ENCODE results near the gene TUBGCP5.

TUBGCP5 gene

GRCh38 chr15:22979238-22980188, 59.9 kb downstream of the TUBGCP5 start:
- DNase-seq (ENCODE audit: low read depth in 1 of 2, low spot score in 1 of 2), result peak in 1 of 2 donors; percentile 14

DNA sequence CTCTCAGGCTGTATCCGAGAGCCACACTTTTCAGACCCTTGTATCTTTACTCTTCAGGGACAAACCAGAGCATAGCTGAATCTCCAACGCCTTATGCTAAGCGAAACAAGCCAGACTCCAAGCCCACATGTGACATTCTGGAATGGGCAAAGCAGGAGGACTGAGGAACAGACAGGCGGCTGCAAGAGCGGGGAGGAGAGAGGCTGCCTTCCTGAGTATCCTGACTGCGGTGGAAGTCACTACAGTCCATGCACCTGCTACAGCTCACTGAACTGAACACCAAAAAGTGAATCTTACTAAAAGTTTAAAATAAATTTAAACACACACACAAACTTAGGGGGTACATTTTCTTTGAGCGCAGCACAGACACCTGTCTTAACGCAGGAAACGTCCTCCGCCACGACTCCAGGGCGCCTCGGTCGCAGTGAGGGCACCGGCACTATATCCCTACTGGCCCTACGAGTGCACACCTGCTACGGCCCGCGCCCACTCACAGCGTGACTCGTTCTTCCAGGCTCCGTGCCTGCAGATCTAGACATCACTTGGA, 60.6 kb downstream of the TUBGCP5 start:
- DNase-seq (ENCODE audit: low read depth in 1 of 2, low spot score in 1 of 2), result no peak

DNA sequence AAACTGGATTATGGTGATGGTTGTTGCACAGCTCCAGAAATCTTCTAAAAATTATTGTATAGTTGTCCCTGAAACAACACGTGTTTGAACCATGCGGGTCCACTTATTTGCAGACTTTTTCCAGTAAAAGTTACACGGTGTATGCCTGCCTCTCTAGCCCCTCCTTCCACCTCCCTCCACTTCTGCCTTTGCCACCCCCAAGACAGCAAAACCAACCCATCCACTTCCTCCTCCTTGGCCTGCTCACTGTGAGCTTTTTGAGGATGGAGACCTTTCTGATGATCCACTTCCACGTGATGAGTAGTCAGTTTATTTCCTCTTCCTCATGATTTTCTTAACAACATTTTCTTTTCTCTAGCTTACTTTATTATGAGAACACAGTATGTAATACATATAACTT, 64.6 kb downstream of the TUBGCP5 start:
- no peak for DNase-seq (ENCODE audit: low read depth in 1 of 2, low spot score in 1 of 2)

DNA sequence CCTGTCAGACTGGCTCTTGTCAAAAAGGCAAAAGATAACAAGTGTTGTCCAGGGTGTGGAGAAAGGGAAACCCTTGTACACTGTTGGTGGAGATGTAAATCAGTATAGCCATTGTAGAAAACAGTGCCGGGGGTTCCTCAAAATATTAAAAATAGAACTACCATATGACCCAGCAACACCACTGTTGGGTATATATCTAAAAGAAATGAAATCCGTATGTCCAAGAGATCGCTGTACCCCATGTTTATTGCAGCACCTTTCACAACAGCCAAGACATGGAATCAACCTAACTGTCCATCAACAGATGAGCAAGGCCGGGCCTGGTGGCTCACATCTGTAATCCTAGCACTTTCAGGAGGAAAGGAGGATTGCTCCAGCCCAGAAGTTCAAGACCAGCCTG, 65.4 kb downstream of the TUBGCP5 start:
- DNase-seq (ENCODE audit: low read depth in 1 of 2, low spot score in 1 of 2), result no peak

DNA sequence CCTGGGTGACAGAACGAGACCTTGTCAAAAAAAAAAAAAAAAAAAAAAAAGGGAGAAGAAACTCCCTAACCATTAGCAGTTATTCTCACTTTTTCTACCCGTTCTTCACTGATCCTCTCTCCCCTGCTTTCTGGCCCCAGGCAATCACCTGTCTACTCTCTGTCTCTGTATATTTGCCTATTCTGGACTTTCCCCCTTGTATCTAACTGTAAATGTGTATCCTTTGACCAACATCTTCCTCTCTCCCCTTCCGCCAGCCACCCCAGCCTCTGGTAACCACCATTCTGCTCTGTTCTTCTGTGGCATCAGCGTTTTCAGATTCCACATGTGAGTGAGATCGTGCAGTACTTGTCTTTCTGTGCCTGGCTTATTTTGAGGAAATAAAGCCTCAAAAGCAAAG, 66.1 kb downstream of the TUBGCP5 start:
- DNase-seq (ENCODE audit: low read depth in 1 of 2, low spot score in 1 of 2), result no peak

GRCh38 chr15:22969489-22969888, 69.9 kb downstream of the TUBGCP5 start:
- DNase-seq (ENCODE audit: low read depth in 1 of 2, low spot score in 1 of 2), result no peak

- DNase-seq (ENCODE audit: low read depth in 1 of 2, low spot score in 1 of 2), result no peak
Measured at GRCh38 chr15:22968366-22968765, 71.0 kb downstream of the TUBGCP5 start.

DNA sequence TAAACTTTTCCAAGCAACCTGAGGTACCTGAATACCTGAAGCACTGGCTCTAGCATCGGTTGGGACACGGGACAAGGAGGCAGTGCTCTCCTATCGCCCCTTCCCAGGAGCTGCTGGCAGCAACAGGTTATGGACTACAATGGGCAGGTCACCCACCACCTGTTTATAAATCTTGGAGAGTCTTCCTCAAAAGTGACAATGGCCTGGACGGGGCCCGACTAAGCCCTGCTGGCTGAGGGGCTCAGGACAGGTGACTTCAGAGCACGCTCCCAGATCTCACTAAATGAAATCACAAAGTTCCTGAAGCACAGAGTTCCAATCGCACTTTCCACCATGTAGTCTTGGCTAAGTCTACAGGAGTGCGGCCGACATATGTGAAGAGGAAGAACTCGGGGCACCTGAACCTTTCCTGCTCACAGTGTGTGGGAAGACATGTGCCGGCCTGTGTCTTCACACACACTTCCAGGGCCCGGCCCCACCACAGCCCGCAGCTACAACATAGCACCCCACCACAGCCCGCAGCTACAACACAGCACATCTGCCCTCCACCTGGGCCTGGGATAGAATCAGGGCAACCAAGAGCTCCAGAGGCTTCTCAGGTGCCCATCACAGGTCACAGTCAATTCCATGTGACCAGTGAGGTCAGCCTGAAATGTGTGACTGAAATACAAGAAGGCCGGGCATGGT, 72.1 kb downstream of the TUBGCP5 start:
- DNase-seq (ENCODE audit: low read depth in 1 of 2, low spot score in 1 of 2), result no peak

DNA sequence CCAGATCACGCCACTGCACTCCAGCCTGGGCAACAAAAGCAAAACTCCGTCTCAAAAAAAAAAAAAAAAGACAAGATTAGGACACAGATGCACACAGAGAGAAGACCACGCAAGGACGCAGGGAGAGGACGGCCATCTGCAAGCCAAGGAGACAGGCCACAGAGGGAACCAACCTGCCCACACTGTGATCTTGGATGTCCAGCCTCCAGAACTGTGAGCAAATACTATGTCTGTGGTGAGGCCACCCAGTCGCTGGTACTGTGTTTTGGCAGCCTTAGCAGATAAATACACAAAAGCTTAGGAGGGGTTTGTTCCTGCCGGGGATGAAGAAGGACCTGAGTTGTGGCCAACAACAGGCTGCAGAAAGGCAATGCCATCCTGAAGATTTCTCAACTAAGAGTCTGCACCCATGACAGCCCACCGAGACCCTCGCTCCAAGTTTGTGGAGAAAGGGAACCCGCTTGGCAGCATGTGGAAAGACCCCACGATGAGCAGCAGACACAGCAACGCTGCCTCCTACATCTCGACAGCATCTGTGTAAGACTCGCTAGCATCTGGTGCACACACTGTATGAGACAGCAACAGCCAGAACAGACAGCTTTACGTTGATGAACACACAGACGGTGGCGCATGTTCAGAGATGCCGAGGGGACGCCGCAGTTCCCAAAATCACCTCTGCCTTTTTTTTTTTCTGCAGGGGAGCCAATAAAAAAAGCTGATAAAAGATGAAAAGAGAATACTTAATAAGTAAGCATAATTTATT, 72.9 kb downstream of the TUBGCP5 start:
- no peak for DNase-seq (ENCODE audit: low read depth in 1 of 2, low spot score in 1 of 2)

DNA sequence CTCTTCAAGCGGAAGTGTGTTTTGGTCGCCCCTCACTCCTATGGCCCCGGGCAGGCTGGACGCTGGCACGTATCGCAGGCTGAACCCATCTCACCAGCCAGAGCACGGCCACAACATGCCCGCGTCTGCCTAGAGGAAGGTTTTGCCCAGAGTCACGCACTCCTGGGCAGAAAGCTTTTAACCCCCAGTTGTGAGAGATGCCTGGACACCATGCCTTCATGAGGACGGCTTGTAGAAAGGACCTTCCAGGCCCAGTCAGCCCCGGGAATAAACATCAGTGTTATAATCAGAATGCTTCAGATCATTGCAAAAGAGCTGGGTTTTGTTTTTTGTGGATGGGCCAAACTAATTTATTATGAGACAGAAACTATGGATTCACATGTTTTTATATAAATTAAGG, 75.7 kb downstream of the TUBGCP5 start:
- no peak for DNase-seq (ENCODE audit: low read depth in 1 of 2, low spot score in 1 of 2)

DNA sequence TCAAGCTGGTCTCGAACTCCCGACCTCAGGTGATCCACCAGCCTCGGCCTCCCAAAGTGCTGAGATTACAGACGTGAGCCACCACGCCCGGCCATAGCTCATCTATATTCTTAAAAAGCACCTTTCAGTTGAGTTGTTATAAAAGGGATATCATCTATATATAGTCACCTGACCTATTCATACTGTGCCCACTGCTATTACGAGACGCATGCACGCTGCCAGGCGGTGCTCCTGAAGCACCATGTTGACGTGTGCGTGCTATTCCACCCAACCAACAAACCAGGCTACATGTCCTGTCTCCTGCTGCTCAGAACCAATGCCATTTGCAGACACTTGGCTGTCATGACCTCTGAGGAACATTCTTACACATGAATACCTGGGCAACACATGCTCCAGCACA, 76.8 kb downstream of the TUBGCP5 start:
- no peak for DNase-seq (ENCODE audit: low read depth in 1 of 2, low spot score in 1 of 2)

DNA sequence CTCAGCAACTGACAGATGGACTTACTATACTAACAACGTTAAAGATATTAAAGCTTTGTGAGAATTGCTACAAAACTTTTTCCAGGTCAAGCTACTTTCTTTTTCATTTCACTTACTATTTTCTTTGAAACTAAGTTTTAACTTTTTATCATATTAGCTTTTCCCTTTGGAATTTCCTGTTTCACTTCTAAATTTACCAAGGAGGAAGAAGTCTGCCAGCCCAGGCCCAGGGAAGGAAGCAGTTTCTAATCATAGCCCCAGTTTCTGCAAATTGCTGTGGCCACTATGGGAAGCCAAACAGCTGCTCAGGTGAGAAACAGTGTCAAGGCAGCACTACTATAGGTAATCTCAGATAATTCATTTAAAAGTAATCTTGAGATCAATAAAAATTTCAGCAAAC, 77.6 kb downstream of the TUBGCP5 start:
- no peak for DNase-seq (ENCODE audit: low read depth in 1 of 2, low spot score in 1 of 2)

DNA sequence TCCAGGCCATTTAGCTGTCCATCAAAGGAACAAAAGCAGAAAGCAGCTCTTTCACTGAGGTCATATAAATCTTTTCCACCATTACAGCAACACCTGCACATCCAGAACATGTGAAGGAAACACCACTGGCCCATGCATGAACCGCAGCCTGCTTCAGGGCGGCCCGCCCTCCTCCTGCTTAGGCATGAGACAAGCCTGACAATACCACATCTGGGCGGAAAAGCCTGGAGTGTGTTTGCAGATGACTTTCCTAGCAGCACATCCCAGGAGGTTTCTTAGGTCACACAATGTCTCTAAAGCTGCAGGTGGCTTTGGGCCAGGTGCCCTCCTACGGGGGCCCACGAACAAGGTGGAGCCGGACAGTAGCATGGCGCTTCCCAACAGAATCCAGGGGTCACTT, 78.8 kb downstream of the TUBGCP5 start:
- no peak for DNase-seq (ENCODE audit: low read depth in 1 of 2, low spot score in 1 of 2)

- no peak for DNase-seq (ENCODE audit: low read depth in 1 of 2, low spot score in 1 of 2)
Measured at GRCh38 chr15:22960126-22960525, 79.2 kb downstream of the TUBGCP5 start.

DNA sequence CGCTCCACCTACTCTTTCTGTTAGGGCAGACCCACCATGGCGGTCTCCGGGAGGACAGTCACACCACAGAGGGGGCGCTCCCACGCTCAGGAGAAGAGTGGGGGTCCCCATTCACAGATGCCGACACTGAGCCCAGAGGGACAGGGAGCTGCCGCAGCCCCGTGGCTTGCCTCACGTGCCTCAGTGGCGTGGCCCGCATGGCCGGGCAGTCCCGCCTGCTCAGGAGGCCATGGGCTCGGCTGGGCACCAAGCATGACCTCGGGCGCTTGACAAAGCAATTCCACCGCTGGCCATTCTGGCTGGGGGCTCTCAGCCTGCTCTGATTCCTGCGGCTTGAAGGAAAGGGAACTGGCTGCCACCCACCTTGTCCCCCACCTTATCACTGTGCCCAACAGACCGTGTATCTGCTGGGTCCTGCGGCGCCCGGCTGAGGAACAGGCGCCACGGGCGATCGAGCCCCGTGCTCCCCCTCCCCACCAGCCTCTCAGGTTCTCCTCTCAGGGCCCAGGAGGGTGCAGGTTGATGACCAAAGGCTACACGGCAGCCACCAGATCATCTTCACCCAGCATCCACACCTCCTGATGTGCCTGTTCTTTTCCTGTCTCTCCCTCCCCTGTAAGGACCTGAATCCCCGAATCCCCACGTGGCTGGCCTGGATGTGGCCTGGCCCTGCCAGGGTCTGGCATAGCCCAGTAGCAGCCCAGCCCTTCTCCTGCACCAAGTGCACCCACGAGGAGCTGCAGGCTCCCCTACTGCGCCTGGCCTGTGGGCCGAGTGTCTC, 79.9 kb downstream of the TUBGCP5 start:
- no peak for DNase-seq (ENCODE audit: low read depth in 1 of 2, low spot score in 1 of 2)

DNA sequence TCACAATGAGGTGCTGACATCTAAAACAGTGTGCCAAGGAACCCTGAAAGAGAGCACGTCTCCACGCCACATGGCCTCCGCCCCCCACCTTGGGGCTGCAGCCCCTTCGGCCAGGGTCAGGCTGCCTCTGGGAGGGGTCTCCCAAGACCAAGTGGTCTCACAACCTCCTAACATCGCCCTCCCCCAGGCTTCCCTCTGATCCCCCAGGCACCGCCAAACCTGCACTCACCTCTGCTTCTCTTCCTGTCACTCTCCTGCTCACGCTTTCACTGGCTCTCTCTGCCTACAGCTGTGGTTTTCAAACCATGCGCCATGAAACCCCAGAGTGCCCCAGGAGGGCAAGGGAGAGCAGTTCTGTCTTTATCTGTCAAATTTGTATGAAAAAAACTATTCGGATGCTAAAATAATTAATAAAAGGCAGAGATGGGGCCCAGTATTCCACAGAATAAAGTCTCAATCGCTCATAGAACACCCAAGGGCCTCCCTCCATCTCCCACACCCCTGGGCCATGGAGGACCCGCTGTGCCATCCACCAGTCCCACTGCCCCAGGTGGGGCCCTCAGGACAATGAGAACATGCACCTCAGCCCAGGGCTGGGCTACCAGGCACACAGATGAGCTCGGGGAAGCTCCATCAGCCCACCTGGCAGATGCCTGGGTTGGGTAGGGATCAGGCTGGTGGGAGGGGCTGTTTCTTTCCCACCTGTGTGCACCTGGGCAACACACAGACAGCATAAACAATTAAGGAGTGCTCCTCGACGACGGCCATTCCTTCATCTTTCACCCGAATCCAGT, 80.7 kb downstream of the TUBGCP5 start:
- DNase-seq (ENCODE audit: low read depth in 1 of 2, low spot score in 1 of 2), result no peak

DNA sequence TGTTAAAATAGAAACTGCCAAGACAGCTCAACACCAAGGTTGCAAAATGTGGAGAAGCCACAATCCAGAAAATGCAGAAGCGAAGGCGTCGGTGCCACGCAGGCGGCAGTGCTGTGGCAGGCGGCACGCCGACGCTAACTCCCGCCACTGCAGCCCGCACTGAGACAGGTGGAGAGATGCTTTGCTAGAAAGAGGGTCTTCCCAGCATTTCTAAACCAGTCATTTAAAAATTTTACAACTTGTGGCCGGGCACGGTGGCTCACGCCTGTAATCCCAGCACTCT, 82.5 kb downstream of the TUBGCP5 start:
- no peak for DNase-seq (ENCODE audit: low read depth in 1 of 2, low spot score in 1 of 2)

- DNase-seq (ENCODE audit: low read depth in 1 of 2, low spot score in 1 of 2), result no peak
Measured at GRCh38 chr15:22956257-22956977, 83.0 kb downstream of the TUBGCP5 start.

DNA sequence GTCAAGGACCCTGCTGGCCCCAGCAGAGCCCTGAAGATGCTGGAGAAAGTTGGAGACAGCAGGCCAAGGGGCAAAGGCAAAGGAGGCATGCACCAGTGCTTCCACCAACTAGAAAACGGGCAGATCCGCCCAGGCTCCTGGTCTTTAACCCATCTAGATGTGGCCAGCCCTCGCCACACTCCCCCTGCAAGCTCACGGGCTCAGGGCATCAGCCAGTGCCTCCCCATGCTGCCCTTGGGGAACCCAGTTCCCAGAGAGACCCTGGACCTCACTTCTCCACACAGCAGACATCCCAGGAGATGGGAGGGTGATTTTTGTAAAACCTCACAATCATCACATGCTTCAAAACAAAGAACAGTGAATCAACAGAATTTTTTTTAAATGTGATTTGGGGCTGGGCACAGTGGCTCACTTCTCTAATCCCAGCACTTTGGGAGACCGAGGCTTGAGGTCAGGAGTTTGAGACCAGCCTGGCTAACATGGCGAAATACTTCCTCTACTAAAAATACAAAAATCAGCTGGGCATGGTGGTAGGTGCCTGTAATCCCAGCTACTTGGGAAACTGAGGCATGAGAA, 83.7 kb downstream of the TUBGCP5 start:
- no peak for DNase-seq (ENCODE audit: low read depth in 1 of 2, low spot score in 1 of 2)
